NCI-H1417 treated with DMSO at 0.1 percent for 48 hours (cell line): ENCODE results near the gene MAP4K1.

ENCODE experiments used
- DNase-seq: peaks from one replicate; lab custom pipeline; 2025; lab: John Stamatoyannopoulos, UW

The MAP4K1 gene

GRCh38 chr19:38544569-38545315 is 73.0 kb downstream of the MAP4K1 start:
- DNase-seq, result no peak

- DNase-seq, result no peak
Observed at GRCh38 chr19:38543807-38544568, 73.8 kb downstream of the MAP4K1 start.

- no peak for DNase-seq
Observed at GRCh38 chr19:38543286-38543806, 74.4 kb downstream of the MAP4K1 start.

GRCh38 chr19:38542040-38542439 is 75.7 kb downstream of the MAP4K1 start:
- no peak for DNase-seq

- DNase-seq, result no peak
Observed at GRCh38 chr19:38539751-38540150, 78.0 kb downstream of the MAP4K1 start.

GRCh38 chr19:38538793-38539528 is 78.8 kb downstream of the MAP4K1 start:
- no peak for DNase-seq

GRCh38 chr19:38538386-38538785 is 79.4 kb downstream of the MAP4K1 start:
- DNase-seq, result no peak
